OCI-LY3 (cell line): ENCODE results near the gene HHAT.

Source experiments
- CTCF ChIP-seq: fragments of 200-600, 300-600 bp; sonication (generic); IDR thresholded peaks from 2 replicates; pipeline ENCODE4 v1.5.1; 2014; ENCODE audit warnings: antibody characterized with exemption, low read length, low read depth
- EZH2phosphoT487 ChIP-seq: fragments of 200-600 bp; shearing (Covaris generic); IDR thresholded peaks from 2 replicates; pipeline ENCODE4 v1.6.1; 2018; ENCODE audit warnings: antibody characterized with exemption, mixed run types, low read depth

GRCh38 chr1:210340841-210341240, 12.1 kb downstream of the HHAT start:
- no peak for TF ChIP-seq CTCF
- TF ChIP-seq EZH2phosphoT487 = no peak
